Peyer's patch (tissue), 4 donors: ENCODE data around the gene SUCLG2.

Experiments used
- POLR2A ChIP-seq, 2 donors: fragments of 450-650 bp; IDR thresholded peaks; one replicate each; pipeline ENCODE4 v1.5.1; 2017; ENCODE audit warnings: antibody characterized with exemption in 2 of 2, mild to moderate bottlenecking in 2 of 2, moderate library complexity in 2 of 2
- TF ChIP-seq, protein P1 (sequence below), 6 experiments: fragments of 450-650 bp in 4 of 6; fragments of 200-600 bp in 2 of 6; sonication (generic) in 1 of 6; IDR thresholded peaks; one replicate each; pipeline ENCODE4 v1.5.1; 2017 to 2019; ENCODE audit warnings: antibody characterized with exemption in 6 of 6, mild to moderate bottlenecking in 3 of 6, moderate library complexity in 1 of 6

DNA sequence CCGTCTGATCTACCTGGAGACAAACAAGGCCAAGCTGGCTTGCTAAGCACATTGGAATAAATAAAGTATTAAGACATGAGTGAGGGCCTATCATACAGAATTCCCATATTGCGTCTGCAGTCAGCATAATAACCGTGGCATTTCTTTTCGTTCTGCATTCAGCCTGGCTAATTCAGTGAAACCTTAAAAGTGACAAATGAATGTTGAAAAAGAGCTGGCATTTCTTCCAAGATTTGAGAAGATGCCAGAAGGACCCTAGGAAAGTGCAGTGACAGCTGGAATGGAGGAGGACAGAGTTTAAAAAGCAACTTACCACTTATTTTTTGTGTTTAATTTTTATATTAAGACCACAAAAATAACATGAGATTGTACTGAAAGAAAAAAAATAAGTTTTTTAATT is 67.1 kb downstream of the SUCLG2 start:
- TF ChIP-seq, protein P1, sequence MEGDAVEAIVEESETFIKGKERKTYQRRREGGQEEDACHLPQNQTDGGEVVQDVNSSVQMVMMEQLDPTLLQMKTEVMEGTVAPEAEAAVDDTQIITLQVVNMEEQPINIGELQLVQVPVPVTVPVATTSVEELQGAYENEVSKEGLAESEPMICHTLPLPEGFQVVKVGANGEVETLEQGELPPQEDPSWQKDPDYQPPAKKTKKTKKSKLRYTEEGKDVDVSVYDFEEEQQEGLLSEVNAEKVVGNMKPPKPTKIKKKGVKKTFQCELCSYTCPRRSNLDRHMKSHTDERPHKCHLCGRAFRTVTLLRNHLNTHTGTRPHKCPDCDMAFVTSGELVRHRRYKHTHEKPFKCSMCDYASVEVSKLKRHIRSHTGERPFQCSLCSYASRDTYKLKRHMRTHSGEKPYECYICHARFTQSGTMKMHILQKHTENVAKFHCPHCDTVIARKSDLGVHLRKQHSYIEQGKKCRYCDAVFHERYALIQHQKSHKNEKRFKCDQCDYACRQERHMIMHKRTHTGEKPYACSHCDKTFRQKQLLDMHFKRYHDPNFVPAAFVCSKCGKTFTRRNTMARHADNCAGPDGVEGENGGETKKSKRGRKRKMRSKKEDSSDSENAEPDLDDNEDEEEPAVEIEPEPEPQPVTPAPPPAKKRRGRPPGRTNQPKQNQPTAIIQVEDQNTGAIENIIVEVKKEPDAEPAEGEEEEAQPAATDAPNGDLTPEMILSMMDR (IDR thresholded peaks at IDR 0.05), result no peak
- no peak for TF ChIP-seq POLR2A (IDR thresholded peaks at IDR 0.05)
